ENCODE measurements around the gene ABHD8.

Gene ABHD8

GRCh38 chr19:17255150-17255621, 48.0 kb downstream of the ABHD8 start:
- POLR2A ChIA-PET: interaction anchor here (0.6 kb wide), 1 partner anchor 14 kb away, joined by 4 read pairs; no protein-coding TSS in a partner anchor
- DNase-seq (ENCODE audit: extremely low spot score): no peak
- CTCF ChIA-PET: interaction anchor here (0.8 to 2.5 kb wide), 5 partner anchors 9 to 131 kb away, joined by 3 to 13 read pairs (median 4); partner anchors contain the start of gene USHBP1
- TF ChIP-seq CTCF (IDR thresholded peaks at IDR 0.05; ENCODE audit: control extremely low read depth, extremely low read depth, low read depth, missing control alignments): no peak

- no peak for TF ChIP-seq CTCF (IDR thresholded peaks at IDR 0.05; ENCODE audit: control extremely low read depth, extremely low read depth, low read depth, missing control alignments)
- DNase-seq (ENCODE audit: extremely low spot score): no peak
- ChIA-PET POLR2A (no interaction called here), CTCF (interaction anchor here (0.8 to 2.5 kb wide), 4 partner anchors 10 to 40 kb away, joined by 3 to 13 read pairs (median 6); partner anchors contain the start of gene USHBP1)
Observed at GRCh38 chr19:17254636-17255035, 48.6 kb downstream of the ABHD8 start.

GRCh38 chr19:17249887-17250548, 53.2 kb downstream of the ABHD8 start:
- ChIA-PET POLR2A (no interaction called here), CTCF (interaction anchor here (1.1 to 6.0 kb wide), 3 partner anchors 11 to 14 kb away, joined by 3 to 55 read pairs (median 4); no protein-coding TSS in a partner anchor)
- no peak for TF ChIP-seq CTCF (IDR thresholded peaks at IDR 0.05; ENCODE audit: control extremely low read depth, extremely low read depth, low read depth, missing control alignments)

DNA sequence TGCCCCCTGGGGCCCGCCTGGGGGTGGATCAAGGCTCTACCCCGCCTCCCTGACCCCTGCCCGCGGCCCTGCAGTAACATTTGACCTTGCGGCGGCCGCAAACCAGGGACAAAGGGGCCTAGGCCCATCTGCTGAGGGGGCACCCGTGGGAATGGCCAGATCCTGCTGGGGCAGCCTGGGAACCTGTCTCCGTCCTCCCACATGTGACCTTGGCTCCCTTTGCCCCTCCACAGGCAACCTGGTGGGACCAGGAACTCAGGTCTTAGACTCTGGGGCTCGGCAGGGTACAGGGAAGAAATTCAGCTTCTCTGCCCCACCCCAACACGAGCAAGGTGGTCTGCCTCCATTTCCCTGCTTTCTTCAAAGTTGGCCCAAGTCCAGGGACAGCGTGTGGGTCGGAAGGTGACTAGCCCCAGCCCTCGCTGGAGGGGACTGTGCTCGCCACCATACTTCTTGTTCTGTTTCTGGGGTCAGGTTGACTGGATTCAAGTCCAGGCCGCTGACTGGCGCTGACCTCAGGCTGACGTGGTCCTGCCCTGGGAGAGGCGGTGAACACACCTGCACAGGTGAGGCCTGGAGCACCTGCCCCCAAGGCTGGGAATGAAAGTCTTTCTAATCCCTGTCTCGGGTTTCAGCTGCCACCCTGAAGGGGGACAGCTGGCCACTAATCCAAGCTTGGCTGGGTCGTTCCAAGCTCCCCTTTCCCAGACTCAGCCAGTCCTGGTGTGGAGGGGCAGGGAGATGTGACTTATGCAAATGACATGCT, 55.0 kb downstream of the ABHD8 start:
- no peak for TF ChIP-seq CTCF (IDR thresholded peaks at IDR 0.05; ENCODE audit: control extremely low read depth, extremely low read depth, low read depth, missing control alignments)
- POLR2A ChIA-PET: no interaction called here
- CTCF ChIA-PET: interaction anchor here (1.0 to 6.0 kb wide), 3 partner anchors 12 to 35 kb away, joined by 3 to 55 read pairs (median 7); no protein-coding TSS in a partner anchor
- no peak for DNase-seq (ENCODE audit: extremely low spot score)

More at GRCh38 chr19:17249887-17250548, 53.2 kb downstream of the ABHD8 start:
- DNase-seq (ENCODE audit: extremely low spot score): no peak

GRCh38 chr19:17246681-17247425, 56.4 kb downstream of the ABHD8 start:
- ChIA-PET POLR2A (no interaction called here), CTCF (interaction anchor here (1.0 to 1.9 kb wide), 2 partner anchors 11 to 14 kb away, joined by 4 to 7 read pairs; no protein-coding TSS in a partner anchor)
- no peak for TF ChIP-seq CTCF (IDR thresholded peaks at IDR 0.05; ENCODE audit: control extremely low read depth, extremely low read depth, low read depth, missing control alignments)
- DNase-seq (ENCODE audit: extremely low spot score): no peak

GRCh38 chr19:17245535-17245984, 57.7 kb downstream of the ABHD8 start, which contains the start of gene NR2F6:
NR2F6 (minus strand) TSS chr19:17245919; CDS start chr19:17245220, 699 bp downstream.
- POLR2A ChIA-PET: no interaction called here
- no peak for DNase-seq (ENCODE audit: extremely low spot score)
- CTCF ChIA-PET: no interaction called here
- TF ChIP-seq CTCF (IDR thresholded peaks at IDR 0.05; ENCODE audit: control extremely low read depth, extremely low read depth, low read depth, missing control alignments): no peak
